T-helper 2 cell treated with Interferon-gamma antibody and Interleukin-4, amounts not matched to agents 5 μg/mL and 100 μg/mL, for 36 hours (primary cell): ENCODE measurements around the gene SYNE1.

Source experiments
- DNase-seq: peaks from one replicate; pipeline ENCODE4 v3.0.0; 2021; ENCODE audit warnings: low spot score
- H3K27ac Mint-ChIP-seq: one replicate; pipeline ENCODE4 v1.8.0; 2021; ENCODE audit warnings: mild to moderate bottlenecking, mixed read lengths
- H3K27me3 Mint-ChIP-seq: one replicate; pipeline ENCODE4 v1.8.0; 2021; ENCODE audit warnings: low read depth, mixed read lengths
- H3K36me3 Mint-ChIP-seq: one replicate; pipeline ENCODE4 v1.8.0; 2021; ENCODE audit warnings: low read depth, mixed read lengths
- H3K4me1 Mint-ChIP-seq: one replicate; pipeline ENCODE4 v1.8.0; 2021; ENCODE audit warnings: low read depth, mixed read lengths
- H3K4me3 Mint-ChIP-seq: one replicate; pipeline ENCODE4 v1.8.0; 2022; ENCODE audit warnings: mild to moderate bottlenecking, moderate library complexity, mixed read lengths
- H3K9me3 Mint-ChIP-seq: one replicate; pipeline ENCODE4 v1.8.0; 2021; ENCODE audit warnings: mixed read lengths

Gene SYNE1

DNA sequence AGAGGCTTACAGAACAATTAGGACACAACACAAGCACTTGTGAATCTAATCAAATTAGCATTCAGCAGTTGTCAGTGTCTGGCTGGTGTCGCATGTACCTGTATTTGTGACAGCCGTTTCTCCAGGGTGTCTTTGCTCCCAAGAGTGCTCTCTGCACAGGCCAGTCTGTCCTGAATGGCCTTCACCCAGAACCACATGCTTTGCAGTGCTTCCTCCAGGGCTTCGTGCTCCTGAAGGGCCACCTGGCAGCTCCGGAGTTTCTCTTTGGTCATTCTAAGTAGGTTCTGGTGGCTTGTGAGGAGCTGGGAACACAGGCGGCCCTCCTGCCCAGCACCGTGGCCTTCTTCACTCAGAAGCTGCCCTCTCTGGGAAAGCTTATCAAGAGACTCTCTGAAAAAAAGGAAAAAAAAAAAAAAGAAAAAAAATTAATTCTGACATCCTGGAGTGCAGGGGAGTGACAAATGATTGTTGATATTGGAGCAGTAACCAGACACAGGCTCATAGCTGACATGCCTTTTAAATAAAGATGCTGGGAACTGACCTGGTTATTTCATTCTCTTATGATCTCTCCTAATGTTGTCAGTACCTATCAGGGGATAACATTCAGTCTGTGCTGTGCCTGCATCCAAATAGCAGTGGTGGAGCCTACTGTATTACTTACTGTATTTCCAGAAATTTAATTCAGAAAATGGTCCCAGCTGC lies 245.8 kb downstream of the SYNE1 start:
- Mint-ChIP-seq H3K27me3 (peaks cover 7% of the 10 kb centered on the region), H3K4me1 (no peaks in the 10 kb centered on the region), H3K9me3 (no peaks in the 10 kb centered on the region), H3K27ac (no peak overlapping the region), H3K36me3 (no peaks in the 10 kb centered on the region), H3K4me3 (no peak overlapping the region)
- DNase-seq, result no peak

DNA sequence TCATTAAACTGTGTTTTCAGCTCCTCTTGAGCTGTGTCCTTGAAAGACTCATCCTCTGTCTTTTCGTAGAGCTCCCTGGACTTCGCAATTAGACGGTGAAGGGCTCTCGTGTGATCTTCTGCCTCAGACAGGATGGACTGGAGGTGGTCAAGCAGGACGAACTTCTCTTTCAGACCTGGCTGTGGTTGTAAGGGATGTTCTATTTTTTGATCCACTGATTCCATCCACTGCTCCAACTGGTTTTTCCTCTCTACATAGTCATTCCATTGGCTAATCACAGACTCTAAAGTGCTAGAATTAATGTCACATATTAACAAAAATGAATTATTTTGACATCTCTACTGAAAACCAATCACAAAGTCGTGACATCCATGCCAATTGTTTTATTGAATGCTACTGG lies 250.1 kb downstream of the SYNE1 start:
- no peaks in the 10 kb centered on the region for H3K9me3 Mint-ChIP-seq
- H3K27me3 Mint-ChIP-seq, result peaks cover 12% of the 10 kb centered on the region
- no peaks in the 10 kb centered on the region for H3K4me1 Mint-ChIP-seq
- no peaks in the 10 kb centered on the region for H3K36me3 Mint-ChIP-seq
- H3K4me3 Mint-ChIP-seq, result no peak overlapping the region
- no peak for DNase-seq
- H3K27ac Mint-ChIP-seq, result no peak overlapping the region

DNA sequence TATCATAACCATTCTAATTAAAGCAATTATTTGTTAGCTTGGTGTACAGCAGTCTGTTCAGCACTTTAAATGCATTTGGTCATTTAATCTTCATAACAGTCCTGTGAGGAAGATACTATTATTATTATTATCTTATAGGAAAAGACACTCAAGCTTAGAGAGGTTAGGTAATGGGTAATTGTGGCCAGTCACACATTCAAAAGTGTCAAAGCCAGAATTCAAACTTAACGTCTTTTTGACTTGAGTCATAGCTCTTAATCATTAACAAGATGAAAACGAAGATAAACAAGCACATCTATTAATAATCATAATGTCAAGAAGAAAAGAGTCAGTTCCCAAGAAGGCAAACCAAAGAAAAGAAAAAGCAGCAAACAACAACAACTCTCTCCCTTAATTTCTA lies 251.0 kb downstream of the SYNE1 start:
- Mint-ChIP-seq H3K4me1 (no peaks in the 10 kb centered on the region), H3K27me3 (peaks cover 12% of the 10 kb centered on the region), H3K36me3 (no peaks in the 10 kb centered on the region)

GRCh38 chr6:152380993-152381898 lies 255.9 kb downstream of the SYNE1 start:
- Mint-ChIP-seq H3K27ac (no peak overlapping the region), H3K4me3 (no peak overlapping the region), H3K27me3 (peaks cover 13% of the 10 kb centered on the region), H3K4me1 (no peaks in the 10 kb centered on the region), H3K9me3 (no peaks in the 10 kb centered on the region), H3K36me3 (no peaks in the 10 kb centered on the region)
- no peak for DNase-seq

More for the DNA sequence above, 251.0 kb downstream of the SYNE1 start:
- Mint-ChIP-seq H3K27ac (no peak overlapping the region), H3K9me3 (no peaks in the 10 kb centered on the region), H3K4me3 (no peak overlapping the region)
- no peak for DNase-seq

- Mint-ChIP-seq H3K4me3 (no peak overlapping the region), H3K9me3 (no peaks in the 10 kb centered on the region)
These were observed 256.8 kb downstream of the SYNE1 start for GRCh38 chr6:152380351-152380767.

GRCh38 chr6:152379423-152379822 lies 257.7 kb downstream of the SYNE1 start:
- Mint-ChIP-seq H3K36me3 (no peaks in the 10 kb centered on the region), H3K4me1 (no peaks in the 10 kb centered on the region), H3K9me3 (no peaks in the 10 kb centered on the region), H3K4me3 (no peak overlapping the region), H3K27me3 (peaks cover 13% of the 10 kb centered on the region), H3K27ac (no peak overlapping the region)
- DNase-seq, result no peak

More at GRCh38 chr6:152380351-152380767, 256.8 kb downstream of the SYNE1 start:
- Mint-ChIP-seq H3K27me3 (peaks cover 13% of the 10 kb centered on the region), H3K36me3 (no peaks in the 10 kb centered on the region), H3K4me1 (no peaks in the 10 kb centered on the region), H3K27ac (no peak overlapping the region)
- DNase-seq, result no peak

- H3K4me1 Mint-ChIP-seq, result no peaks in the 10 kb centered on the region
- no peaks in the 10 kb centered on the region for H3K36me3 Mint-ChIP-seq
- no peak for DNase-seq
- H3K4me3 Mint-ChIP-seq, result no peak overlapping the region
- H3K27ac Mint-ChIP-seq, result no peak overlapping the region
- H3K9me3 Mint-ChIP-seq, result no peaks in the 10 kb centered on the region
- peaks cover 8% of the 10 kb centered on the region for H3K27me3 Mint-ChIP-seq
These were observed 259.0 kb downstream of the SYNE1 start for GRCh38 chr6:152378169-152378568.

DNA sequence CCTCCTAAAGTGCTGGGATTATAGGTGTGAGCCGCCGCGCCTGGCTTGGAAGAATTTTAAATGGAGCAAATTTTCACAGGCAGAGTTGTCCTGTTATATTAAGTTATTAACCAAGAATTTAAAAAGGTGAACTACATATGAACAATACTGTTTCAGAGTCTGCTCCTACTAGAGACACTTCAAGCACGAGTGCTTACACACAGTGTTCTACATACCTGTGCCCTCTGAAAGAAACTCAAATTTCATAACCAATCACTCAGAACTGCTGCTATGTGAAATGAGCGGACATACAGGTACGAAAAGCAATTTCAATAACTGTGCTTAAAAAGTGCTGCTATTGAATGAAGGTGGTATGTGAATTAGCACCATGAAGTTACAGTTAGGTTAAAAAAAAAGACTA lies 262.0 kb downstream of the SYNE1 start:
- Mint-ChIP-seq H3K27me3 (peaks cover 5% of the 10 kb centered on the region), H3K4me3 (no peak overlapping the region), H3K9me3 (no peaks in the 10 kb centered on the region), H3K36me3 (no peaks in the 10 kb centered on the region), H3K27ac (no peak overlapping the region), H3K4me1 (no peaks in the 10 kb centered on the region)
- DNase-seq, result no peak

DNA sequence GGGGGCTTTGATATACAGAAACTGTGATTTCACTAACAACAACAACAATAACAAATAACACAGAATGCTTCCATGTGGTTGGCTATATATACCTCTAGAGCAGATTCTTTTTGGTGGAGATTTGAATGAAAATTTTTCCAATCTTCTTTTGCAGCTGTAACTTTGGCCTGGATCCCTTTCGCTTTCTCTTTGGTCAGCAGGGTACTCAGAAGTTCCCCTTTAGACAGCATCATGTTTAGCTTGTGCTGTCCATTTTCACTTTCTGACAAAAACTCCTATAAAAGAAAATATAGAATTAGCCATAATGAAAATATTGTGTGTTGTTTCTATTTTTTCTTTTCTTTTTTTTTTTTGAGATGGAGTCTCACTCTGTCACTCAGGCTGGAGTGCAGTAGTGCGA lies 264.2 kb downstream of the SYNE1 start:
- Mint-ChIP-seq H3K9me3 (no peaks in the 10 kb centered on the region), H3K4me1 (no peaks in the 10 kb centered on the region), H3K27me3 (peaks cover 5% of the 10 kb centered on the region), H3K36me3 (no peaks in the 10 kb centered on the region), H3K27ac (no peak overlapping the region), H3K4me3 (no peak overlapping the region)
- no peak for DNase-seq

- no peak for DNase-seq
- H3K4me3 Mint-ChIP-seq, result no peak overlapping the region
- peaks cover 5% of the 10 kb centered on the region for H3K27me3 Mint-ChIP-seq
- no peaks in the 10 kb centered on the region for H3K36me3 Mint-ChIP-seq
- H3K9me3 Mint-ChIP-seq, result no peaks in the 10 kb centered on the region
- H3K4me1 Mint-ChIP-seq, result no peaks in the 10 kb centered on the region
- no peak overlapping the region for H3K27ac Mint-ChIP-seq
These were observed 265.4 kb downstream of the SYNE1 start for GRCh38 chr6:152371775-152372174.

DNA sequence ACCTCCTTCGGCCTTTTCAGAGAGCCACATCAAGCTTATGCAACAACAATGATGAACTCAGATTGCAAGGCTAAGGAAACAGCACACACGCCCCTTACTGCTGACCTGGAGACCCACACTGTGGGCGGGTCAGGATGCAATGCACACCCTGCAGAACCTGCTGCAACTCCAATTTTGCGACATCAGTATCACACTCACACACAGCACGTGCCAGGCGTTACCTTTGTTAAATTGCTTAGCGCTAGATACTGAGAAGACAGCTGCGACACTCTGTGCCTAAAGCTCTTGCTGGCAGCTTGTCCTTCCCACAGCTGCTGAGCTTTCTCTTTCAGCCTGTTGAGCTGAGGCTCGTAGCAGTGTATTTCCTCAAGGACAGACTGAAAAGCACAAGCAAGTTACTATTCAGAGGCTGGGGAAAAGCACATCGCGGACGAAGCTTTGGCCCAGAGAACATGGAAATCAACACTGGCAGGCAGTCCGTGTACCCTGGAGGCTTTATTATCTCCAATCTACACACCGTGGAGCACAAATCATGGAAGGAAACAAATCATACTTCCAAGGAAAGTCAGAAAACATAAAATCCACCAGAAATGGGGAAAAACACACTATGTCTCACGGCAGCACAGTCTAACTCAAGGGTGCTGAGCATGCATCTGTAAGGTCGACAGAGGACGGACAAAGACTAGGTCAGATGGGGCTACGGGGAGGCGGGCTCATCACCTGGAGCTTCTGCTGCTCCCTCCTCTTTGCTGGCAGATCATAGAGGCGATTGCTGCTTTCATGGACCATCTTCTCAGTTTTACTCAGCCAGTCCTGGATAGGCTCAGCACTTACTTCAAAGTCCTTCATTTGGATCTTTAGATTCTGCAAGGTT lies 268.2 kb downstream of the SYNE1 start:
- Mint-ChIP-seq H3K36me3 (no peaks in the 10 kb centered on the region), H3K4me1 (no peaks in the 10 kb centered on the region), H3K27me3 (peaks cover 5% of the 10 kb centered on the region), H3K4me3 (no peak overlapping the region), H3K27ac (no peak overlapping the region), H3K9me3 (no peaks in the 10 kb centered on the region)
- no peak for DNase-seq

GRCh38 chr6:152364866-152365265 lies 272.3 kb downstream of the SYNE1 start:
- no peak overlapping the region for H3K27ac Mint-ChIP-seq
- H3K4me3 Mint-ChIP-seq, result no peak overlapping the region

GRCh38 chr6:152360034-152360433 lies 277.1 kb downstream of the SYNE1 start:
- DNase-seq, result no peak
- H3K9me3 Mint-ChIP-seq, result no peaks in the 10 kb centered on the region
- H3K36me3 Mint-ChIP-seq, result no peaks in the 10 kb centered on the region
- no peak overlapping the region for H3K27ac Mint-ChIP-seq
- H3K4me3 Mint-ChIP-seq, result no peak overlapping the region
- H3K4me1 Mint-ChIP-seq, result no peaks in the 10 kb centered on the region
- peaks cover 4% of the 10 kb centered on the region for H3K27me3 Mint-ChIP-seq

More at GRCh38 chr6:152364866-152365265, 272.3 kb downstream of the SYNE1 start:
- Mint-ChIP-seq H3K4me1 (no peaks in the 10 kb centered on the region), H3K9me3 (no peaks in the 10 kb centered on the region), H3K36me3 (no peaks in the 10 kb centered on the region), H3K27me3 (peaks cover 3% of the 10 kb centered on the region)
- DNase-seq, result no peak
